Measurements from ENCODE around the gene KLRF2.
"Not testable (repeated sequence)": the region's sequence is repeated elsewhere in the genome, so short reads cannot be mapped to it uniquely, and the experiment has no call there.

The KLRF2 gene

DNA sequence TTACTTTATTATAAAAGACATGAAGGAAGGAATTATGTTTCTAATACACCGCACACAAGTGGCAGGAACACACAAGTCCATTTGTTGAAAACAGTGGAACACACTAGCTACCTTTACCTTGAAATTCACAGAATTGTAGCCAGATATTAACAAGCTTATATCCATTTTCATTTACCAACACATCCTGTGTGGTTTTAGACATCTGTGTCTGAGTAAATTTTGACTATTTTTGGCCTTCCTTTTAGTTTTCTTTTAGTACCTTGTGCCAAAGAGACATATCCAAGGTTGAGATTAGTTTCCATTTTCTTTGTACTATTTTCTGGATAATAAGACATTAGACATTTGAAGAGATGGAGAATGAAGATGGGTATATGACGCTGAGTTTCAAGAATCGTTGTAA is at the start of gene KLRF2:
Gene KLRF2 (plus strand): TSS at position 244 of the 400 bp plus-strand sequence. CDS start 107 bp downstream, at position 351.
- DNase-seq (ENCODE audit: low spot score) = no peak

- DNase-seq (ENCODE audit: low spot score) = no peak
These were observed 49.6 kb upstream of the KLRF2 start for GRCh38 chr12:9831720-9832119.

GRCh38 chr12:9843407-9843806 is 37.9 kb upstream of the KLRF2 start:
- DNase-seq (ENCODE audit: low spot score) = no peak

- DNase-seq (ENCODE audit: low spot score) = no peak
These were observed 32.4 kb upstream of the KLRF2 start for GRCh38 chr12:9848899-9849298.

- DNase-seq (ENCODE audit: low spot score) = no peak
These were observed 30.2 kb upstream of the KLRF2 start for GRCh38 chr12:9851050-9851449.

DNA sequence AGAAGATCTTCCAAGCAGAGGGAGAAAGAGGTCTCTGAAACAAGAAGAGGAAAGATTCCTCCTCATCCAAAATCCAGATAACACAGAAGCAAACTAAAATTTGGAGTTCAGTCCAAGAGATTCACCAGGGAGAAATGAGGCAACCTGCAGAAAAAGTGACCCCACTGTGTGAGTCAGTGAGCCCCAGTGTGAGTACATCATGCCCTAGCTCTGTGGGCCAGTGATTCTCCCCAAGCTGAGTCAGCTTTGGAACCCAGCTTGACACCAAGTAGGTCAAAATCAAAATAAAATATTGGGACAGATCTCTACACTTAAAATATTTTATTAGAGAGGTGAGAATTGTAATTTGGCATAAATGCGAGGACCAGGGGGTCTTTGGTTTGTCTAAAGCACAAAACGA is 29.4 kb upstream of the KLRF2 start:
- DNase-seq (ENCODE audit: low spot score) = no peak

GRCh38 chr12:9856151-9856550 is 25.1 kb upstream of the KLRF2 start:
- DNase-seq (ENCODE audit: low spot score) = no peak

DNA sequence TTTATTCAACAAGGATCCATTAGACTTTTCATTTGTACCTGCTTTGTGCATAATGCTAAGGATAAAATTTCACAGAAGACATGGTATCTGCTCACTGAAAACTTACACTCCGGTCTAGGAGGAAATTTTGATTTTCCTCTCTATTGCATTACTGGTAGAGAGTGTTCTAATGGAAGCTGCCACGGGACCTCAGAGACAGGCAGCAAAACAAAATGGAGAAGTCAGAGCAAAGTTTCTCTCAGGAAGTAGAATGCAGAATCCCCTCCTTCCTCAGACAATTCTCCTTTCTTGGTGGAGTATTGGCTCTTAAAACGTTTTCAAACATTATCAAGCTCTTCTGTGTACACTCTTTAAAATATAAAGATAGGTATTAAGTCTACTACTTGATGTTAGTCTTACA is 24.4 kb upstream of the KLRF2 start:
- DNase-seq (ENCODE audit: low spot score) = peak; percentile 11

DNA sequence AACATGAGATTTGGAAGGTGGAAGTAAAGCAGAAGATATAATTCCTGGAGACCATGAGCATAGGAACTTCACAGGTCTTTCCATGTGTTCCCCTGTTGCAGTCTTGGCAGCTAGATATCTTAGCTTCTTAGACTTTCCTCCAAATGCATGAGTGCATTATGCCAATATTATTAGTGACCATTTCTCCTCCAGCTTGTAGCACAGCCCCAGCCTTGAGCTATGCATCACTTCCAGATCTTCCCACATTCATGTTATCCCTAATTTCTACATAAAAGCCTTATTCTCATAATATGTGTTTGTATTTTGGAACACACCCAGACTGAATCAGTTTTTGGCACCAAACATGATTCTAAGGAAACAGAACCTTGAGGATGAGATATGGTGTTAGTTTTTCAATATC is 23.2 kb upstream of the KLRF2 start:
- DNase-seq (ENCODE audit: low spot score) = no peak

GRCh38 chr12:9864913-9865675 is 16.2 kb upstream of the KLRF2 start:
- peak; percentile 8 for DNase-seq (ENCODE audit: low spot score)

- peak; percentile 32 for DNase-seq (ENCODE audit: low spot score)
These were observed 14.4 kb upstream of the KLRF2 start for GRCh38 chr12:9866860-9867269.

DNA sequence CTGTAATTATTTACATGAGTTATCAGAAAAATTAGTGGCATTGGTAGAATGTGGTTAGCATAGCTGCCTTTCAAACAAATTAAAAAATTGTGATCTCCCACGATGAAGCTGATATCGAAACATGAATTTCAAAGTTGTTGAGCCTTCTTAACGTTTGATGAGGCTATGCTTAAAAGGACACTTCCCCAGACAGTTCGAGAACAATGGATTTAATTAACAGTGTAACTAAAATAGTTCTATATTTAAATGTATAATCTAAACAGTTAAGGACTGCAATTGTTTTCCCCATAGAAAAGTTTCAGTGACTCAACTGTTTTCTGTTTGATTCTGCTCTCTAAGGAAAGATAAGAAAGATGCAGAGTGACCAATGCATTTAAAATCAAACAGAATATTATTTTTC is 13.8 kb upstream of the KLRF2 start:
- peak; percentile 28 for DNase-seq (ENCODE audit: low spot score)

DNA sequence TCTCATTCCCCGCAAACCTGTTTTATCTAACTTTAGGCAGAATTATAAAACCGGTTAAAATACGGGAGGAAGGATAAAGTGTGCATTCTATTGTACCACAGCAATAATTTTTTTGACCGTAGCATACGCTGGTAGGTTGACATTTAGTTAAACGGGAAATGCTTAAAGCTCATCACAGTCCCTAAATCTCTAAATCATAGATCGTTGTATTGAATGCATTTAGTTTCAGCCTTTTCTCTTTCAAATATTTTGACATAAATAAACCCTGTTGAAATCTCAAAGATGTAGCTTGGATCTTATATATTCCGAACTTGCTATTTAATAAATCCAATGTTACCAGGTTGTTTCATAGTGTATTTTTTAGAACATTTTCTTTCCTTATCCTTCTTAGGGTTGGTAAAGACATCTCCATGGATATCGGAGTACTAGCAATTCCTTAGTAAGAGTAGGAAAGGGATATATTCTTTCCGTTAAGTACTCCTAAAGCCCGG is 12.9 kb upstream of the KLRF2 start:
- DNase-seq (ENCODE audit: low spot score) = peak; percentile 25

DNA sequence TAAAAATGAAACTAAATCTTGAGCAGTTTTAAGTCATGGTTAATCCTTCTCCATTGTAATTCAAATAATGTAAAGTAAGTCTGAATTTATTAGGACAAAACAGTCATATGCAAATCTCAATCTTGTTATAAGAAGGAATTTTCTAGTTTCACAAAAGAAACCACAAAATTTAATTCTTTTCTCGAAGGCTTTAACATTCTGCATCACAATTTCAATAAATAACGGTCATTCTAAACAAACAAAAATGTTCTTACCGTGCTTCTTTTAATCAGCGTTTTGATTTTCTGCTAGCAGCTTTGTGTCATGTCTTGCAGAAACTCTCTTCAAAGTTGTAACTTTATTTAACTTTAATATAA is 12.4 kb upstream of the KLRF2 start:
- no peak for DNase-seq (ENCODE audit: low spot score)

- peak; percentile 62 for DNase-seq (ENCODE audit: low spot score)
These were observed 11.8 kb upstream of the KLRF2 start, which contains the start of gene CLEC2B for GRCh38 chr12:9869307-9870161. CLEC2B (minus strand) TSS chr12:9869354.

DNA sequence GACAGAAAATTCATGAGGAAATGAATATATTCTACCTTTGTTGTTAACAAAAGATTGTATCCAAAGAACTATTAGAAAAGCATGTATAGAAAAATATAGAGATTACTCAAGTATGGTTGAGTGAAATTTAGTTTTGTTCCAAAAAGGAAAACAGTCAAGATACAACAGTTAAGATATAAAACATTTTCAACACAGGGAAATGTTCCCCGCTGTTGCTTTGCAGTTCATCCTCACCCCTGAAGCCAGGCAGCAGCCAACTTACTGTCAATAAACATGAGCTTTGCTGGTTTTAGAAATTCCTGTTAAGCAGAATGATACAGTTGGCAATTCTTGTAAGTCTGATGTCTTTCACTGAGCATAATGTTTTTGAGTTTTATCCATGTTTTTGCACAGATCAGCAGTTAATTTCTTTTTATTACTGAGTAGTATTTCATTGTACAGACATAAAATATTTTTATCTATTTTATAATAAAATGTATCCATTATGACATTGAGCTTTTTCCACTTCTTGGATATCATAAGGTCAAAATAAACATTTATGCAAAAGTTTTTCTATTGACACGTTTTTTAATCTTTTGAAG is 10.9 kb upstream of the KLRF2 start:
- peak; percentile 39 for DNase-seq (ENCODE audit: low spot score)

DNA sequence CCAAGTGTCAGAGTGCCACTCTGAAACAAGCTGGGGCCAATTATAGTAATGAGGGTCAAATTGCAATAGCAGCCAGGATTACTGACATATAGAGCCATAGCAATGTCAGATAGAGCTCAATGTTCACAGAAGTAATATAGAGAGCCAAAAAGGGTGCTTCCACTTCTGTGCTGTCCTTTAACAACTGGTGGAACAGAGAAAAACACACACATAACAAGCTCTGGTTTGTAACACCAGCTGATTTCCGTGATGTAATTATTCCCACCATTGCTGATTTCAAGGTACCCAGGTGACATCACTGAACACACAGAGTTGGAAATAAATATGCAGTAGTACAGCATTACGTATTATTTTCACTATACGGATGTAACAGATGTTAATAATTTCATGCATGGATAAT is 9.1 kb upstream of the KLRF2 start:
- DNase-seq (ENCODE audit: low spot score) = no peak

DNA sequence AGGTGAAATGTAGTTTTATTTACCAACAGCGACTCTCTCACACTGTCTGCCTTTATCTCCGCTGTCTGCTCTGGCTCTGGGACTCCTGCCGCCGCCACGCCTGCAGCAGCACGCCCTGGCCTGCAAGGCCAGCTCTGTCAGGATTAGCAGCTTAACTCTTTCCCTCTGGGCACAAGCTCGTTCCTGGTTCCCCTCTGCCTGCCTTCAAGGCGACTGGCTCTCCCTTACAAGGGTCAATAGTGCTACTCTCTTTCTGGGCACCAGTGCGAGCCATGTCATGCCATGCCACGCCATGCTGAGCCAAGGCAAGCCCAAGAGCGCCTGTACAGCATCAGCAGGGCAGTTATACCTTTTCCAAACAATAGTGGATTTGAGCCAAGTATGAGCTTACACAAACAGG is 8.5 kb upstream of the KLRF2 start:
- DNase-seq (ENCODE audit: low spot score) = no peak

GRCh38 chr12:9876120-9876519 is 5.2 kb upstream of the KLRF2 start:
- DNase-seq (ENCODE audit: low spot score) = not testable (repeated sequence)

- no peak for DNase-seq (ENCODE audit: low spot score)
These were observed 684 bp upstream of the KLRF2 start for GRCh38 chr12:9880532-9881078.

DNA sequence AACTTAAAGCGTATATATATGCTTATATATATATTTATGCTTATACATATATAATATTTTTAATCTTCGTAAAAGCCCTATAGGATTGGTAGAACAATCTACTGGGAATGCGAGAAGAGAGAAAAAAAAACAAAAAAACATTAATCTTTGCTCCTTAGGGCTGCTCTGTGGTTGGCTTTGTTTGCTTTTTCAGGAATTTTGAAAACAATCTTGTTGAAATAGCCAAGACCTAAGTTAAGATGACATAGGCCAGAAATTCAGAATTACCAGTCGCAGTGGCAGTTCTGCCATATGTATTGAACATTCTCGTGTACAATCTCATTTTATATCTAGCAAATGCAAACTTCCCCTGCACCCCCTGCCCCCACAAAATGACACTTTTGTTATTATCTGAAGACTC is 699 bp downstream of the KLRF2 start:
- no peak for DNase-seq (ENCODE audit: low spot score)

DNA sequence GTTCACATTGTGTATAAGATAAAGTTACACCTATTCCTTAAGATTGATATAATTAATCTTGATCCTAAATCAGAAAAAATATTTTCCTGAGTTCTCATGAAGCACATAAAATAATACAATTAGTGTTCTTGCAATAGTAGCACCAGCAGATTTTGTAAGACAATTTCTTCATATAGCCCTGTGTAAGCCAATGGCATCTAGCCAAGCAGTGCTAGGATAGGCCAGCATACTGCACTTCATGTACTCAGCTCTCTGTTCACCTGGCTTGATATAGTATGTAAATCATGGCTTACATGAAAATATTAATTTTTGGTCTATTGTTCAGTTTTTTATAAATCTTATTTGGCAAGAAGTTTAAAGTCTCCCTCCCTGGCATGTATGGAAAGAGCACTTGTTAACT is 1.9 kb downstream of the KLRF2 start:
- no peak for DNase-seq (ENCODE audit: low spot score)

All from pons (tissue), 1 donor.